H1 (cell line): ENCODE measurements around the gene RILPL1. TPM values are rescaled to one million over a fixed set of nuclear protein-coding genes. Genes with fewer than 3 reads are reported as not detected.

ENCODE experiments used
- CTCF ChIA-PET: fragments of 300-600 bp; sonication (Branson Sonifier 250); formaldehyde crosslinking; loops from one replicate; lab custom pipeline; 2021; ENCODE audit not compliant: partially characterized antibody; lab: Charles Lee
- POLR2A ChIA-PET: fragments of 300-600 bp; sonication (Branson Sonifier 250); formaldehyde crosslinking; loops from one replicate; lab custom pipeline; 2021; ENCODE audit warnings: inconsistent platforms; ENCODE audit not compliant: partially characterized antibody; lab: Charles Lee
- DNase-seq, 2 experiments: peaks; one replicate each; pipeline versions ENCODE4 v3.0.0 to v3.0.0-alpha.2; 2010 to 2022; ENCODE audit warnings: low spot score in 2 of 2, low read depth in 1 of 2, mixed read lengths in 1 of 2
- FAIRE-seq: peaks from 2 replicates; lab custom pipeline; 2011; peaks lifted over from hg19 to GRCh38; lab: Jason Lieb, UNC
- H2AFZ ChIP-seq: 2 replicates; pipeline ENCODE4 v1.8.1; 2012; ENCODE audit warnings: low read length, inconsistent platforms
- H2AK5ac ChIP-seq: 2 replicates; pipeline ENCODE4 v1.6.1; 2013; ENCODE audit warnings: low read depth, low read length
- H2BK120ac ChIP-seq: replicated peaks from 2 replicates; pipeline ENCODE3; 2013; ENCODE audit warnings: low read depth, low read length, inconsistent platforms
- H2BK12ac ChIP-seq: 2 replicates; pipeline ENCODE4 v1.6.1; 2013; ENCODE audit warnings: low read depth, low read length
- H2BK15ac ChIP-seq: 2 replicates; pipeline ENCODE4 v1.6.1; 2013; ENCODE audit warnings: low read length
- H2BK20ac ChIP-seq: 2 replicates; pipeline ENCODE4 v1.6.1; 2013; ENCODE audit warnings: low read length
- H2BK5ac ChIP-seq: 2 replicates; pipeline ENCODE4 v1.6.1; 2013; ENCODE audit warnings: low read depth, low read length
- H3K14ac ChIP-seq: 2 replicates; pipeline ENCODE4 v1.6.1; 2013; ENCODE audit warnings: inconsistent platforms; ENCODE audit not compliant: insufficient read length
- H3K18ac ChIP-seq: 2 replicates; pipeline ENCODE4 v1.6.1; 2013; ENCODE audit warnings: low read length; ENCODE audit errors: extremely low read depth
- H3K23ac ChIP-seq: 2 replicates; pipeline ENCODE4 v1.6.1; 2013; ENCODE audit warnings: inconsistent platforms; ENCODE audit not compliant: insufficient read length
- H3K23me2 ChIP-seq: 2 replicates; pipeline ENCODE4 v1.6.1; 2013; ENCODE audit warnings: low read depth, low read length
- H3K27ac ChIP-seq: 2 replicates; pipeline ENCODE4 v1.6.1; 2011; ENCODE audit warnings: low read depth, low read length, inconsistent platforms
- H3K27me3 ChIP-seq, 4 experiments: replicated peaks in 1 of 4; 1 replicate in 1 of 4; 2 replicates in 3 of 4; pipeline versions ENCODE4 v1.6.1 to v1.8.1; 2011 to 2013; ENCODE audit warnings: low read length in 3 of 4, mild to moderate bottlenecking in 3 of 4, inconsistent platforms in 2 of 4, mixed read lengths in 2 of 4, moderate library complexity in 1 of 4; ENCODE audit not compliant: control insufficient read depth in 3 of 4, insufficient read depth in 3 of 4; ENCODE audit errors: extremely low read depth in 1 of 4
- H3K36me3 ChIP-seq, 4 experiments: 2 replicates each; pipeline versions ENCODE4 v1.6.1 to v1.8.1; 2011 to 2013; ENCODE audit warnings: mild to moderate bottlenecking in 4 of 4, low read length in 3 of 4, moderate library complexity in 2 of 4, control low read depth in 1 of 4, inconsistent platforms in 1 of 4; ENCODE audit not compliant: insufficient read depth in 4 of 4, control insufficient read depth in 2 of 4
- H3K4ac ChIP-seq: replicated peaks from 2 replicates; pipeline ENCODE3; 2013; ENCODE audit warnings: low read length, low read depth, mixed read lengths, inconsistent platforms; ENCODE audit not compliant: insufficient read length
- H3K4me1 ChIP-seq, 4 experiments: replicated peaks in 1 of 4; 1 replicate in 1 of 4; 2 replicates in 3 of 4; pipeline versions ENCODE4 v1.6.1 to v1.8.1; 2011 to 2013; ENCODE audit warnings: low read length in 3 of 4, inconsistent platforms in 2 of 4, mixed read lengths in 1 of 4; ENCODE audit not compliant: insufficient read depth in 4 of 4, control insufficient read depth in 3 of 4
- H3K4me2 ChIP-seq, 2 experiments: 2 replicates each; pipeline versions ENCODE4 v1.6.1 to v1.8.1; 2011 to 2013; ENCODE audit warnings: low read depth in 2 of 2, low read length in 2 of 2, control low read depth in 1 of 2, inconsistent platforms in 1 of 2, mild to moderate bottlenecking in 1 of 2; ENCODE audit not compliant: insufficient read depth in 1 of 2
- H3K4me3 ChIP-seq, 4 experiments: fragments of 200-600, 300-600 bp in 1 of 4; sonication (generic), shearing (Covaris generic), sonication (Bioruptor Twin) in 1 of 4; 2 replicates each; pipeline versions ENCODE4 v1.5.1 to v1.8.1; 2011 to 2016; ENCODE audit warnings: low read length in 4 of 4, low read depth in 3 of 4, control low read depth in 2 of 4, inconsistent platforms in 2 of 4, mild to moderate bottlenecking in 2 of 4, mixed read lengths in 1 of 4, moderate library complexity in 1 of 4; ENCODE audit not compliant: insufficient read depth in 2 of 4; ENCODE audit errors: extremely low read depth in 1 of 4
- H3K56ac ChIP-seq: replicated peaks from 2 replicates; pipeline ENCODE3; 2013; ENCODE audit warnings: low read depth, mild to moderate bottlenecking, mixed read lengths, low read length, inconsistent platforms; ENCODE audit not compliant: insufficient read length
- H3K79me1 ChIP-seq: 2 replicates; pipeline ENCODE4 v1.6.1; 2013; ENCODE audit warnings: low read depth, low read length, control low read depth
- H3K79me2 ChIP-seq, 2 experiments: 2 replicates each; pipeline versions ENCODE4 v1.6.1 to v1.8.1; 2012 to 2013; ENCODE audit warnings: low read length in 2 of 2, mild to moderate bottlenecking in 2 of 2, inconsistent platforms in 1 of 2; ENCODE audit not compliant: insufficient read depth in 2 of 2, control insufficient read depth in 1 of 2
- H3K9ac ChIP-seq, 4 experiments: replicated peaks in 1 of 4; 1 replicate in 1 of 4; 2 replicates in 3 of 4; pipeline versions ENCODE4 v1.6.1 to v1.8.1; 2011 to 2013; ENCODE audit warnings: low read depth in 3 of 4, low read length in 3 of 4, control low read depth in 2 of 4, mild to moderate bottlenecking in 2 of 4, moderate library complexity in 2 of 4, inconsistent platforms in 1 of 4; ENCODE audit errors: extremely low read depth in 1 of 4
- H3K9me3 ChIP-seq, 2 experiments: 2 replicates each; pipeline versions ENCODE4 v1.6.1 to v1.8.1; 2012 to 2013; ENCODE audit warnings: mild to moderate bottlenecking in 2 of 2, moderate library complexity in 2 of 2, control low read depth in 1 of 2, inconsistent platforms in 1 of 2, low read depth in 1 of 2, low read length in 1 of 2, mixed read lengths in 1 of 2; ENCODE audit not compliant: insufficient read depth in 2 of 2
- H4K20me1 ChIP-seq, 2 experiments: replicated peaks in 1 of 2; 2 replicates each; pipeline versions ENCODE3 to v1.8.1; 2011 to 2013; ENCODE audit warnings: inconsistent platforms in 2 of 2, low read length in 2 of 2, mild to moderate bottlenecking in 1 of 2; ENCODE audit not compliant: insufficient read depth in 2 of 2, control insufficient read depth in 1 of 2
- H4K5ac ChIP-seq: 2 replicates; pipeline ENCODE4 v1.6.1; 2013; ENCODE audit warnings: low read length, low read depth, mixed read lengths, inconsistent platforms; ENCODE audit not compliant: insufficient read length
- H4K8ac ChIP-seq: 2 replicates; pipeline ENCODE4 v1.8.0; 2013; ENCODE audit warnings: mild to moderate bottlenecking, moderate library complexity, low read length, inconsistent platforms; ENCODE audit not compliant: insufficient read depth; ENCODE audit errors: extremely low read depth
- H4K91ac ChIP-seq: replicated peaks from 2 replicates; pipeline ENCODE3; 2013; ENCODE audit warnings: low read length, mixed read lengths, inconsistent platforms; ENCODE audit not compliant: insufficient read length
- BACH1 ChIP-seq: IDR thresholded peaks from 2 replicates; pipeline ENCODE4 v1.6.1; 2012; ENCODE audit warnings: low read length, improper control_type of control experiment
- EGR1 ChIP-seq: IDR thresholded peaks from 2 replicates; pipeline ENCODE4 v1.6.1; 2011; ENCODE audit warnings: low read depth, low read length, borderline replicate concordance
- KDM4A ChIP-seq: IDR thresholded peaks from one replicate; pipeline ENCODE4 v1.7.1; 2012; ENCODE audit warnings: low read depth, mild to moderate bottlenecking, moderate library complexity, low read length, inconsistent platforms; ENCODE audit not compliant: severe bottlenecking
- SIN3A ChIP-seq, 2 experiments: IDR thresholded peaks in 1 of 2; conservative IDR thresholded peaks in 1 of 2; 2 replicates each; pipeline ENCODE4 v1.6.1; 2011 to 2012; ENCODE audit warnings: low read length in 2 of 2, improper control_type of control experiment in 1 of 2, low read depth in 1 of 2, mild to moderate bottlenecking in 1 of 2
- SP4 ChIP-seq: IDR thresholded peaks from 2 replicates; pipeline ENCODE4 v1.6.1; 2012; ENCODE audit warnings: low read length, inconsistent platforms
- USF2 ChIP-seq: IDR thresholded peaks from 2 replicates; pipeline ENCODE4 v1.6.1; 2011; ENCODE audit warnings: low read length, improper control_type of control experiment
- ZNF274 ChIP-seq: IDR thresholded peaks from 2 replicates; pipeline ENCODE4 v1.7.0; 2012; ENCODE audit warnings: low read length, borderline replicate concordance; ENCODE audit errors: extremely low read depth
- WGBS, 2 experiments: shearing (Covaris generic) in 1 of 2; methylation state at CpG; one replicate each; pipeline versions ENCODE4 v1.1.6 to v1.1.7; 2013 to 2015; ENCODE audit warnings: low lambda C conversion rate in 2 of 2, mixed read lengths in 2 of 2, inconsistent platforms in 1 of 2, low coverage in 1 of 2, missing lambda C conversion rate in 1 of 2; ENCODE audit not compliant: insufficient replicate concordance in 2 of 2, insufficient coverage in 1 of 2, insufficient read length in 1 of 2; ENCODE audit errors: extremely low coverage in 1 of 2, missing lambda C conversion rate in 1 of 2; 5-methylcytosine and 5-hydroxymethylcytosine counted together
- polyA plus RNA-seq, 7 experiments: library from polyadenylated mRNA; depleted of rRNA in 3 of 7; stranded (reverse) in 5 of 7; unstranded in 2 of 7; fragments of >200 nt in 5 of 7; fragments of 200-250 nt in 2 of 7; gene quantifications; 1 replicate in 5 of 7; 2 replicates in 1 of 7; 4 replicates in 1 of 7; pipeline versions ENCODE4 v1.2.1 to v1.2.3, GENCODE V29; 2011 to 2013; ENCODE audit warnings: missing spikeins in 2 of 7, mixed read lengths in 2 of 7
- total RNA-seq: library from RNA; stranded (reverse); fragmentation: NEBNext Ultra II Directional; extraction: Animal tissue kit (Norgen Biotek cat#: 25700); gene quantifications from 2 replicates; pipeline ENCODE4 v1.2.1, GENCODE V29; 2021
- TF ChIP-seq, protein P1 (sequence below): IDR thresholded peaks from 2 replicates; pipeline ENCODE4 v1.6.1; 2012; ENCODE audit warnings: inconsistent platforms
- TF ChIP-seq, protein P2 (sequence below): IDR thresholded peaks from 2 replicates; pipeline ENCODE4 v1.6.1; 2012; ENCODE audit warnings: inconsistent platforms

Gene RILPL1
- total and polyA plus RNA-seq, 2 of the 8 experiments (the other 6 are each of a cell fraction or from before 2014, with no cell fraction given) = 6.7 to 9.4 TPM

DNA sequence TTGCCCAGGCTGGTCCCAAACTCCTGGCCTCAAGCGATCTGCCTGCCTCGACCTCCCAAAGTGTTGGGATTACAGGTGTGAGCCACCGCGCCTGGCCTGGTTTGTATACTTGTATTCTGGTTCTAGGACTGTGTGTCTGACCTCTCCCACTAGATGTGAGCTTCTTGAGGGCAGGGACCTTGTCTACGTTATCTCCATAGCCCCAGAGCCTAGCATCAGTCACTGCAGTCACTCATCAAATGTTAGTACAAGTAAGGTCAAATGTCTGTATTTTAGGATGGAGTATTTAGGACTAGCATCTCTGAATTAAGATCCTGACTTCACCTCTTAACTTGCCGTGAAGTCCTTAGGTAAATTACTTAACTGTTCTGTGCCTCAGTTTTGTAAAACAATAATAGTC is 99.9 kb downstream of the RILPL1 start:
- no peak overlapping the region for H2AK5ac ChIP-seq
- no peak overlapping the region for H4K8ac ChIP-seq
- peaks cover 0 to 24% (median 16%) of the 10 kb centered on the region in 4 experiments; a peak in 5 of 7 replicates for H3K27me3 ChIP-seq
- no peak overlapping the region for H3K14ac ChIP-seq
- no peak overlapping the region for H2BK15ac ChIP-seq
- H3K4ac ChIP-seq = no peak overlapping the region
- no peak overlapping the region for H3K23ac ChIP-seq
- H3K9me3 ChIP-seq = no peaks in the 10 kb centered on the region
- no peaks in the 10 kb centered on the region for H3K79me2 ChIP-seq
- H3K36me3 ChIP-seq = no peaks in the 10 kb centered on the region
- H4K91ac ChIP-seq = no peak overlapping the region
- H4K20me1 ChIP-seq = peaks cover 0 to 3% of the 10 kb centered on the region in 2 experiments
- ChIA-PET POLR2A (interaction anchor here (0.5 to 1.1 kb wide), 3 partner anchors 50 to 177 kb away, joined by 3 read pairs; partner anchors contain the start of genes DDX55 and KMT5A), CTCF (interaction anchor here (0.9 to 1.1 kb wide), 2 partner anchors 48 to 140 kb away, joined by 3 to 5 read pairs; no protein-coding TSS in a partner anchor)
- no peak overlapping the region for H2BK12ac ChIP-seq
- H3K56ac ChIP-seq = no peak overlapping the region
- peaks cover 0 to 3% (median 0%) of the 10 kb centered on the region in 4 experiments; a peak in 1 of 7 replicates for H3K4me1 ChIP-seq
- H2BK20ac ChIP-seq = no peak overlapping the region
- 85% methylated on average over 6 of the region's 6 CpGs; no CpG with 5 or more reads in 1 of the 2 experiments for WGBS, 2 experiments
- H3K18ac ChIP-seq = no peak overlapping the region
- no peak overlapping the region for H3K27ac ChIP-seq
- no peaks in the 10 kb centered on the region for H3K79me1 ChIP-seq
- H3K23me2 ChIP-seq = peaks cover 6% of the 10 kb centered on the region; the same call in 1 of the 2 replicates
- H3K4me3 ChIP-seq = no peak overlapping the region
- no peak for DNase-seq
- H4K5ac ChIP-seq = no peak overlapping the region
- FAIRE-seq = no peak
- H3K9ac ChIP-seq = no peak overlapping the region
- no peak overlapping the region for H2BK120ac ChIP-seq
- H2AFZ ChIP-seq = no peak overlapping the region
- H2BK5ac ChIP-seq = no peak overlapping the region
- no peak overlapping the region for H3K4me2 ChIP-seq
- TF ChIP-seq, protein P1, sequence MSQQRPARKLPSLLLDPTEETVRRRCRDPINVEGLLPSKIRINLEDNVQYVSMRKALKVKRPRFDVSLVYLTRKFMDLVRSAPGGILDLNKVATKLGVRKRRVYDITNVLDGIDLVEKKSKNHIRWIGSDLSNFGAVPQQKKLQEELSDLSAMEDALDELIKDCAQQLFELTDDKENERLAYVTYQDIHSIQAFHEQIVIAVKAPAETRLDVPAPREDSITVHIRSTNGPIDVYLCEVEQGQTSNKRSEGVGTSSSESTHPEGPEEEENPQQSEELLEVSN = no peak
- TF ChIP-seq KDM4A (no peak), ZNF274 (no peak), EGR1 (no peak), SP4 (no peak), USF2 (no peak), SIN3A (conservative IDR thresholded peaks at IDR 0.05 in 1 of 2, IDR thresholded peaks at IDR 0.05 in 1 of 2; ENCODE audit: low read depth in 1 of 2, low read length in 2 of 2) (no peak), BACH1 (no peak)
- TF ChIP-seq, protein P2, sequence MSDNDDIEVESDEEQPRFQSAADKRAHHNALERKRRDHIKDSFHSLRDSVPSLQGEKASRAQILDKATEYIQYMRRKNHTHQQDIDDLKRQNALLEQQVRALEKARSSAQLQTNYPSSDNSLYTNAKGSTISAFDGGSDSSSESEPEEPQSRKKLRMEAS = no peak
